Neural progenitor cell (in vitro differentiated cells): ENCODE measurements around the gene UQCC3. TPM values are rescaled to one million over a fixed set of nuclear protein-coding genes. Genes with fewer than 3 reads are reported as not detected.
"Not testable (repeated sequence)": the region's sequence is repeated elsewhere in the genome, so short reads cannot be mapped to it uniquely, and the experiment has no call there.

Experiments used
- DNase-seq: peaks from one replicate; pipeline ENCODE4 v3.0.0-alpha.2; 2016; ENCODE audit warnings: low spot score
- H2AFZ ChIP-seq: fragments of 200-600 bp; sonication (generic); replicated peaks from 2 replicates; pipeline ENCODE4 v1.6.1; 2016; ENCODE audit warnings: antibody characterized with exemption
- H3F3A ChIP-seq: fragments of 200-600 bp; sonication (generic); 2 replicates; pipeline ENCODE4 v1.6.1; 2016; ENCODE audit warnings: antibody characterized with exemption, low read depth
- H3K27ac ChIP-seq: fragments of 200-600 bp; sonication (generic); 2 replicates; pipeline ENCODE4 v1.5.1; 2016; ENCODE audit warnings: mild to moderate bottlenecking
- H3K27me3 ChIP-seq: fragments of 200-600 bp; sonication (generic); 2 replicates; pipeline ENCODE4 v1.6.1; 2016; ENCODE audit warnings: mild to moderate bottlenecking, moderate library complexity
- H3K36me3 ChIP-seq: fragments of 200-600 bp; sonication (generic); 2 replicates; pipeline ENCODE4 v1.5.1; 2016
- H3K4me1 ChIP-seq: fragments of 200-600 bp; sonication (generic); 2 replicates; pipeline ENCODE4 v1.6.1; 2016; ENCODE audit warnings: mixed run types
- H3K4me2 ChIP-seq: fragments of 200-600 bp; sonication (generic); 2 replicates; pipeline ENCODE4 v1.6.1; 2016
- H3K4me3 ChIP-seq: fragments of 200-600 bp; sonication (generic); 2 replicates; pipeline ENCODE4 v1.5.1; 2016
- H3K79me2 ChIP-seq: fragments of 200-600 bp; sonication (generic); 2 replicates; pipeline ENCODE4 v1.6.1; 2016; ENCODE audit warnings: low read depth
- H3K9ac ChIP-seq: fragments of 200-600 bp; sonication (generic); 2 replicates; pipeline ENCODE4 v1.6.1; 2016
- H3K9me3 ChIP-seq: fragments of 200-600 bp; sonication (generic); 2 replicates; pipeline ENCODE4 v1.5.1; 2016; ENCODE audit warnings: low read depth
- H4K20me1 ChIP-seq: fragments of 200-600 bp; sonication (generic); 2 replicates; pipeline ENCODE4 v1.6.1; 2016; ENCODE audit warnings: low read depth
- H3K27ac Mint-ChIP-seq: 3 replicates; pipeline ENCODE4 v1.8.0; 2021; ENCODE audit warnings: mixed read lengths
- H3K27me3 Mint-ChIP-seq: 2 replicates; pipeline ENCODE4 v1.8.0; 2022; ENCODE audit warnings: low read depth, mild to moderate bottlenecking, inconsistent platforms, moderate library complexity, mixed read lengths; ENCODE audit not compliant: insufficient read depth
- H3K36me3 Mint-ChIP-seq: 3 replicates; pipeline ENCODE4 v1.8.0; 2021; ENCODE audit warnings: mixed read lengths
- H3K4me1 Mint-ChIP-seq: 3 replicates; pipeline ENCODE4 v1.8.0; 2021; ENCODE audit warnings: mixed read lengths
- H3K4me3 Mint-ChIP-seq: 3 replicates; pipeline ENCODE4 v1.8.0; 2021; ENCODE audit warnings: mild to moderate bottlenecking, moderate library complexity, mixed read lengths
- H3K9me3 Mint-ChIP-seq: 3 replicates; pipeline ENCODE4 v1.8.0; 2020; ENCODE audit warnings: mixed read lengths
- EZH2 ChIP-seq: fragments of 200-600 bp; sonication (generic); IDR thresholded peaks from 2 replicates; pipeline ENCODE4 v1.6.1; 2017; ENCODE audit warnings: antibody characterized with exemption, mild to moderate bottlenecking, moderate library complexity
- EZH2phosphoT487 ChIP-seq: fragments of 200-600 bp; sonication (generic); IDR thresholded peaks from 2 replicates; pipeline ENCODE4 v1.6.1; 2017; ENCODE audit warnings: antibody characterized with exemption
- total RNA-seq: library from RNA; depleted of rRNA; stranded (reverse); fragments of >200 nt; gene quantifications from 2 replicates; pipeline ENCODE4 v1.2.3, GENCODE V29; 2015; ENCODE audit warnings: low replicate concordance
- TF ChIP-seq, protein P1 (sequence below): fragments of 200-600 bp; sonication (generic); IDR thresholded peaks from 2 replicates; pipeline ENCODE4 v1.5.1; 2017; ENCODE audit warnings: antibody characterized with exemption, mild to moderate bottlenecking

Gene UQCC3
- total RNA-seq, 1 donor from 2014 or later = 5.7 TPM

DNA sequence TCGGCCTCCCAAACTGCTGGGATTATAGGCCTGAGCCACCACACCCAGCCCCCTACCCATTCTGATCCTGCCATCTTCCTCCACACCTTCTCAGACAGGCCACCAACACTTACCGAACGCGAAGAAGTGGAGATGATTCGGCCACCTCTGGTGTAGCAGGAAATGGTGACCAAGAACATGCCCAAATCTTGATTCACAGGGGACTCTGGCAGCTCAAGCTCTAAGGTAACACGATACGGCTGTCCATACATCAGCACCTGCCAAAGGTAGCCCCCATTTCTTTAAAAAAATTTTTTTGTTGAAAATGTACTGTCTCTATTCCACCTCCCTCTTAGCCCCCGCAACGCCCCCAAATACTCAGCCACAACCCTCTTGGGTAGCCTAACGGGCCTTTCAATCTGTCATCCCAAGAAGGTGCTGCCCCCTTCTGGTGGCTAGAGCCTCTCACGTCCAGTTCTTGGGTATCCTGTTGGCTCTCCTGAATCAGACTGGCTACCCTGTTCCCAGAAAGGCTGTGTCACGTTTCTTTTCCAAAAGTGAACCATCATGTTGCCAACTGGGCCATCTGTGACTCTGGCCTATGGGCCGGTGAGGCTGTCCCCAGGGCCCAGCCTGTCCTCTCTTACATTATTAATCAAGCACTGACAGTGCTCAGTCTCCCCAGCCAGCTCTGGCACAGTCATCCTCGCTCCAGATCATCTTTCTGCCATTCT is 23.1 kb downstream of the UQCC3 start:
- no peaks in the 10 kb centered on the region for H3K79me2 ChIP-seq

DNA sequence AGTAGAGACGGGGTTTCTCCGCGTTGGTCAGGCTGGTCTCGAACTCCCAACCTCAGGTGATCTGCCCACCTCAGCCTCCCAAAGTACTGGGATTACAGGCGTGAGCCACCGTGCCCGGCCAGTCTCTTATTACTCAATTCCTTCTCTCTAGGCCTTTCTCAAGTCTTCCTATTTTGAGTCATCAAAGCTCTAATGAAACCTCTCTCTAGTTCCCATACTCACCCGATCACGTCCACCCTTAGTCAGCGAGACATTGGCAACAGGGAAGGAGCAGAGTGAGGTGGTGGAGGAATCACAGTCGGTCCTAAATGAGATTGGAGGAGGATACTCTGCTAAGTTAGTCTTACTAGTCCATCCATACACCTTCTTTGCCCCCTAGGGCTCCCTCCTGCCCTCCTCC is 30.8 kb downstream of the UQCC3 start:
- Histone ChIP-seq H3K9me3 (no peaks in the 10 kb centered on the region), H2AFZ (no peak overlapping the region), H3F3A (peaks cover 20% of the 10 kb centered on the region), H3K79me2 (peaks cover 16% of the 10 kb centered on the region), H3K27me3 (no peaks in the 10 kb centered on the region), H3K4me3 (no peak overlapping the region), H4K20me1 (no peaks in the 10 kb centered on the region), H3K4me1 (peaks cover 14% of the 10 kb centered on the region), H3K9ac (no peak overlapping the region), H3K27ac (no peak overlapping the region), H3K4me2 (no peak overlapping the region), H3K36me3 (peaks cover 4% of the 10 kb centered on the region)
- TF ChIP-seq EZH2phosphoT487 (no peak), EZH2 (no peak)
- TF ChIP-seq, protein P1, sequence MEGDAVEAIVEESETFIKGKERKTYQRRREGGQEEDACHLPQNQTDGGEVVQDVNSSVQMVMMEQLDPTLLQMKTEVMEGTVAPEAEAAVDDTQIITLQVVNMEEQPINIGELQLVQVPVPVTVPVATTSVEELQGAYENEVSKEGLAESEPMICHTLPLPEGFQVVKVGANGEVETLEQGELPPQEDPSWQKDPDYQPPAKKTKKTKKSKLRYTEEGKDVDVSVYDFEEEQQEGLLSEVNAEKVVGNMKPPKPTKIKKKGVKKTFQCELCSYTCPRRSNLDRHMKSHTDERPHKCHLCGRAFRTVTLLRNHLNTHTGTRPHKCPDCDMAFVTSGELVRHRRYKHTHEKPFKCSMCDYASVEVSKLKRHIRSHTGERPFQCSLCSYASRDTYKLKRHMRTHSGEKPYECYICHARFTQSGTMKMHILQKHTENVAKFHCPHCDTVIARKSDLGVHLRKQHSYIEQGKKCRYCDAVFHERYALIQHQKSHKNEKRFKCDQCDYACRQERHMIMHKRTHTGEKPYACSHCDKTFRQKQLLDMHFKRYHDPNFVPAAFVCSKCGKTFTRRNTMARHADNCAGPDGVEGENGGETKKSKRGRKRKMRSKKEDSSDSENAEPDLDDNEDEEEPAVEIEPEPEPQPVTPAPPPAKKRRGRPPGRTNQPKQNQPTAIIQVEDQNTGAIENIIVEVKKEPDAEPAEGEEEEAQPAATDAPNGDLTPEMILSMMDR = no peak
- Mint-ChIP-seq H3K36me3 (peaks cover 25% of the 10 kb centered on the region), H3K27ac (peak overlapping the region; percentile 31), H3K4me1 (peaks cover 14% of the 10 kb centered on the region), H3K4me3 (no peak overlapping the region), H3K27me3 (no peaks in the 10 kb centered on the region), H3K9me3 (no peaks in the 10 kb centered on the region)
- DNase-seq = no peak

More for the DNA sequence above, 23.1 kb downstream of the UQCC3 start:
- H2AFZ ChIP-seq = no peak overlapping the region
- Mint-ChIP-seq H3K27me3 (peaks cover 2% of the 10 kb centered on the region), H3K27ac (peak overlapping the region; percentile 65), H3K36me3 (peaks cover 18% of the 10 kb centered on the region), H3K4me3 (peak overlapping the region; percentile 11), H3K4me1 (peaks cover 4% of the 10 kb centered on the region), H3K9me3 (no peaks in the 10 kb centered on the region)
- H3K9ac ChIP-seq = no peak overlapping the region
- no peak overlapping the region for H3K27ac ChIP-seq
- no peak overlapping the region for H3K4me3 ChIP-seq
- no peak overlapping the region for H3K4me2 ChIP-seq
- no peaks in the 10 kb centered on the region for H3K36me3 ChIP-seq
- H3F3A ChIP-seq = peaks cover 5% of the 10 kb centered on the region
- no peaks in the 10 kb centered on the region for H3K9me3 ChIP-seq
- H3K27me3 ChIP-seq = no peaks in the 10 kb centered on the region
- H3K4me1 ChIP-seq = no peaks in the 10 kb centered on the region
- no peak for TF ChIP-seq EZH2
- TF ChIP-seq, protein P1 = peak; percentile 89
- no peaks in the 10 kb centered on the region for H4K20me1 ChIP-seq
- peak; percentile 91 for DNase-seq

DNA sequence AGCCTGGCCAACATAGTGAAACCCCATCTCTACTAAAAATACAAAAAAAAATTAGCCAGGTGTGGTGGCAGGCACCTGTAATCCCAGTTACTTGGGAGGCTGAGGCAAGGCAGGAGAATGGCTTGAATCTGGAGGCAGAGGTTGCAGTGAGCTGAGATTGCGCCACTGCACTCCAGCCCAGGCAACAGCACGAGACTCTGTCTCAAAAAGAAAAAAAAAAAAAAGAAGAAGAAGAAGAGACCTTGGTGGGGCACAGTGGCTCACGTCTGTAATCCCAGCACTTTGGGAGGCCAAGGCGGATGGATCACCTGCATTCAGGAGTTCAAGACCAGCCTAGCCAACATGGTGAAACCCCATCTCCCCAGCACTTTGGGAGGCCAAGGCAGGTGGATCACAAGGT is 32.4 kb downstream of the UQCC3 start:
- H4K20me1 ChIP-seq, H3K27ac Mint-ChIP-seq, DNase-seq, H3K36me3 ChIP-seq, H3K27me3 Mint-ChIP-seq, H3K4me2 ChIP-seq, H3K4me3 ChIP-seq, H3K27ac ChIP-seq, H3K4me3 Mint-ChIP-seq, H3K9me3 Mint-ChIP-seq, H3K9ac ChIP-seq, H3K9me3 ChIP-seq, H2AFZ ChIP-seq, H3K27me3 ChIP-seq: not testable (repeated sequence)
- H3K36me3 Mint-ChIP-seq = peaks cover 21% of the 10 kb centered on the region
- H3K4me1 ChIP-seq = peaks cover 29% of the 10 kb centered on the region
- peaks cover 16% of the 10 kb centered on the region for H3K79me2 ChIP-seq
- H3F3A ChIP-seq = peaks cover 36% of the 10 kb centered on the region
- peaks cover 31% of the 10 kb centered on the region for H3K4me1 Mint-ChIP-seq

DNA sequence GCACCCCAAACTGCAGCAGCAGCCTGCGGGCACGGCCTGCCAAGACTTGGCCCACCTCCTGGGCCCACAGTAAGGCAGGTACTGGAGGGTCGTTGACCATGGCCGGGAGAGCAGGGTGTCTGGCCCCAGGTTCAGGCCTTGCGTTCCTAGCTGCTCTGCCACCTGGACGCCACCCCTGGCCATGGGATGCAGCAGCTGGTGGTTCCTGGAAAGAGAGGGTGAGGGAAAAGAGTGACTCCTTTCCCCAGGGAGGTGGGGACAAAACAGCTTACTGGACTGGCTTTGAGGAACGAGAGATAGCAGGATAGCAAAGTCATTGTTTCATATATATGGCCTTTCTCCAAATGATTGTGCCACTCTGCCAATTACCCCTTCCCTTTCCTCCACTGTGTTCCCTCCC is 33.9 kb downstream of the UQCC3 start:
- Histone ChIP-seq H3K4me1 (peaks cover 32% of the 10 kb centered on the region), H3K4me2 (peak overlapping the region; percentile 96), H2AFZ (peak overlapping the region; percentile 66), H3K27me3 (no peaks in the 10 kb centered on the region), H3K9ac (peak overlapping the region; percentile 74), H3K79me2 (peaks cover 16% of the 10 kb centered on the region), H4K20me1 (no peaks in the 10 kb centered on the region), H3K9me3 (no peaks in the 10 kb centered on the region), H3K36me3 (peaks cover under 1% of the 10 kb centered on the region), H3K27ac (peak overlapping the region; percentile 15), H3K4me3 (peak overlapping the region; percentile 60), H3F3A (peaks cover 49% of the 10 kb centered on the region)
- Mint-ChIP-seq H3K9me3 (no peaks in the 10 kb centered on the region), H3K4me3 (peak overlapping the region; percentile 88), H3K4me1 (peaks cover 44% of the 10 kb centered on the region), H3K27ac (peak overlapping the region; percentile 95), H3K27me3 (peaks cover 8% of the 10 kb centered on the region), H3K36me3 (peaks cover 19% of the 10 kb centered on the region)
- DNase-seq = no peak
- TF ChIP-seq, protein P1 = no peak
- no peak for TF ChIP-seq EZH2phosphoT487
- TF ChIP-seq EZH2 = no peak
